Liver (tissue), 3 donors: Measurements from ENCODE around the gene ERC1.

ENCODE experiments used
- CTCF ChIP-seq: fragments of 150-350 bp; IDR thresholded peaks from 2 replicates; pipeline ENCODE4 v1.5.1; 2017; ENCODE audit warnings: improper control_type of control experiment, low read depth, low read length; ENCODE audit not compliant: missing input control
- GABPA ChIP-seq, 2 donors: IDR thresholded peaks in 1 of 2; conservative IDR thresholded peaks in 1 of 2; 2 replicates each; pipeline ENCODE4 v1.6.1; 2016; ENCODE audit warnings: antibody characterized with exemption in 2 of 2, mild to moderate bottlenecking in 1 of 2, moderate library complexity in 1 of 2
- JUND ChIP-seq, 2 donors: IDR thresholded peaks; 2 replicates each; pipeline ENCODE4 v1.6.1; 2016; ENCODE audit warnings: antibody characterized with exemption in 2 of 2
- RAD21 ChIP-seq, 2 donors: IDR thresholded peaks; 2 replicates each; pipeline ENCODE4 v1.6.1; 2016; ENCODE audit warnings: antibody characterized with exemption in 2 of 2, mild to moderate bottlenecking in 2 of 2
- TAF1 ChIP-seq: conservative IDR thresholded peaks from 2 replicates; pipeline ENCODE4 v1.6.1; 2016; ENCODE audit warnings: antibody characterized with exemption, mild to moderate bottlenecking
- donor health status: healthy.
- donor health status: healthy.

- TF ChIP-seq RAD21 (IDR thresholded peaks at IDR 0.05) (no peak), CTCF (no peak), GABPA (IDR thresholded peaks at IDR 0.05 in 1 of 2, conservative IDR thresholded peaks at IDR 0.05 in 1 of 2) (no peak), TAF1 (no peak), JUND (IDR thresholded peaks at IDR 0.05) (no peak)
Measured at GRCh38 chr12:1305791-1306500, 314.9 kb downstream of the ERC1 start.
